ENCODE measurements around the gene ZAP70. TPM values are rescaled to one million over a fixed set of nuclear protein-coding genes. Genes with fewer than 3 reads are reported as not detected.
A peak's percentile ranks its signal among the peaks of the same experiment; 100 is the strongest.
"Not testable (repeated sequence)": the region's sequence is repeated elsewhere in the genome, so short reads cannot be mapped to it uniquely, and the experiment has no call there.

The ZAP70 gene
- total RNA-seq, 1 donor from 2014 or later: 1.7 TPM

DNA sequence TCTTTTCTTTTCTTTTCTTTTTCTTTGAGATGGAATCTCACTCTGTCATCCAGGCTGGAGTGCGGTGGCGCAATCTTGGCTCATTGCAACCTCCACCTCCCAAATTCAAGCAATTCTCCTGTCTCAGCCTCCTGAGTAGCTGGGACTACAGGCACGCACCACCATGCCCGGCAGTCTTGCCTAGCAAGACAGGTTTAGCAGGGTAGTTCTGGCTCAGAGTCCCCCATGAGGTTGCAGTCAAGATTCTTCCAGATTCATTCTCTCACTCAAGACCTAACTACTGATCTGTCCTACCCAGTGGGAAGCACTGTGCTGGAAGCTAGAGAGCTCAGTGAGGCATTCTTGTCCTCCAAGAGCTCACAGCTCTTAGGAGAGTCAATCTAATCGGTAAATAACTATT is 17.6 kb upstream of the ZAP70 start:
- ATAC-seq: no peak
- intact Hi-C loops (cut with micrococcal nuclease): loop anchor here (10.0 kb wide), 1 partner anchor 101 kb away; no protein-coding TSS in a partner anchor

DNA sequence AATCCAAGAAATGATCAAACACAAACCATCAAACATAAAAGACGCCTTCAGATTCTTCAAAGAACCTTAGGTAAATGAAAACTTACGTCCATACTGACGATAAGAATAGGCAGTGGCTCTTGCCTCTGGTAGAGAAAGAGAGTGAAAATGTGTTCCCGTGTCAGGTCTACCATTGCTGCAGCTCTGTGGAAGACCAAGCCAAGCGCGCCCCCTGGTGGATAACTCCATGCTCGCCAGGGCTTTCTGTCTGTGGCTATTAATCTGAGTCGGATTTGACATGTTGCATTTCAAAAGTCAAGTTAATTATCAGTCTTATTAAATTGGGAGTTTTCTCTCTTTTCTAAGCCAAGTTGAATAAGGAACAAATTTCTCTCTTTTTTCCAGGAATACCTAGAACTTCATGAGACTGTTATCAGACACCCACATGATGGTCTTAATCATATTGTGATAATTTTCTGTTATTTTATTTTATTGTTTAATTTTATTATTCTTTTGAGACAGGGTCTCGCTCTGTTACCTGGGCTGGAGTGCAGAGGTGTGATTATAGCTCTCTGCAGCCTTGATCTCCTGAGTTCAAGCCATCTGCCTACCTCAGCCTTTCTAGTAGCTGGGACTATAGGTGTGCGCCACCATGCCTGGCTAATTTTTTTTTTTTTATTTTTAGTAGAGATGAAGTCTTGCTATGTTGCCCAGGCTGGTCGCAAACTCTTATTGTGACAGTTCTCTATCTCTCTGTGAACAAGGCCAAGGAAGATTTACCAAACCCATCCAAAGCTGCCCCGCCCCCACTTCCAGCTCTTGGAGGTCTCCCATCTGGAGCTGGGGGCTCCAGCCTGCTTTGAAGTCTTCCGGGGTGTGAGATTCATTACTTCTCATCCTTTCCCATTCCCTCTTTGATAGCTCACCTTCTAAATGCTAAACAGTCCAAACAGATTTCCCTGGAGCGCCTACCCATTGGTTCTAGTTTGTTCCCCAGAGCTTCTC is 15.8 kb upstream of the ZAP70 start:
- DNase-seq (peak; percentile 95), ATAC-seq (peak; percentile 93)
- intact Hi-C loops (cut with micrococcal nuclease): loop anchor here (10.0 kb wide), 1 partner anchor 103 kb away; no protein-coding TSS in a partner anchor

More for the DNA sequence above, 17.6 kb upstream of the ZAP70 start:
- DNase-seq: no peak

DNA sequence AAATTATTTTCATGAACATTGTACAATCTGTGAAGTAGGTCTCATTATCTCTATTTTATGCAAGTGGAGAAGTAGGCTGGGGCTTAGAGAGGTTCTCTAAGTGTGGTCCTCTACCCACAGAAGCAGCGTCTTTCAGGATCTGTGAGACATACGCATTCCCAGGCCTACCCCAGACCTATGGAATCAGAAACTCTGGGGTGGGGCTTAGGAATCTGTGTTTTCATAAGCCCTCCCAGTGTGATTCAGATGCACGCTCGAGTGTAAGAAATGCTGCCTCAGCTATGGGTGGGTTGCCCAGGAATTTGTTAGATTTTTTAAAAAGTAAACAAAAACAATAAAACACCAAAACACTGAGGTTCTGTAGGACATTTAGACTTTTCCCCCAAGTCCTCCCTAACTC is 14.8 kb upstream of the ZAP70 start:
- intact Hi-C loops (cut with micrococcal nuclease): loop anchor here (10.0 kb wide), 1 partner anchor 104 kb away; no protein-coding TSS in a partner anchor
- ATAC-seq: no peak

DNA sequence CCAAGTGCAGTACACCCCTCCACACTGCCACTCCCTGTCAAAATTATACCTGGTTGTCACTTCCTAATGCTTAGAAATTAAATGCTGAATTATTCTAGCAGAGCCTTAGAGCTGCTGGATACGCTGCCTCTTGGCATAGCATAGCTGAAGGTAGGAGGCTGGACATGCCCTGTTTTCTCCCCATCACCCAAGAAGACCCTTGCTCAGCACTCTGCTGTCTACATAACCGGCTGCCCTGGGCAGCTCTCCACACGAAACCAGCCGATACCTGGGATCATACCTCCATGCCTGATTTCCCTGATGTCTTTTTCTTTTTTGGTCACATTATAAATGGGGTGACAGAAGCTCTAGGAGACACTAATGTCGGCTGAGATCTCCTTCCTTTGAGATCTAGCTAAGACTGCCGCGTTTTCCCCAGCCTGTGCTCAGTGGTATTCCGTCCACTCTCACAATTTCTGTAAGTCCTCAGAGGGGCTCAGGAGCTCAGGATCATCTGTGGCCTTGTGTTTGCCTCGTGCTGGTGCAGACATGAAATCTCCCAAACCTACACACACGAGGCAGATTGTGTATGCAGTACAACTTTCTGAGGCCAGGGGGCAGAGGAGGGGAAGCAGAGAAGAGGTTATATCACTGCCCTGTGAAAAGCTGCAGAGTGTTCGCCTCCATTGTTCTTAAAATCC is 13.5 kb upstream of the ZAP70 start:
- ATAC-seq: peak; percentile 79
- intact Hi-C loops (cut with micrococcal nuclease): loop anchor here (10.0 kb wide), 1 partner anchor 105 kb away; no protein-coding TSS in a partner anchor
- DNase-seq: no peak

More for the DNA sequence above, 14.8 kb upstream of the ZAP70 start:
- DNase-seq: no peak

DNA sequence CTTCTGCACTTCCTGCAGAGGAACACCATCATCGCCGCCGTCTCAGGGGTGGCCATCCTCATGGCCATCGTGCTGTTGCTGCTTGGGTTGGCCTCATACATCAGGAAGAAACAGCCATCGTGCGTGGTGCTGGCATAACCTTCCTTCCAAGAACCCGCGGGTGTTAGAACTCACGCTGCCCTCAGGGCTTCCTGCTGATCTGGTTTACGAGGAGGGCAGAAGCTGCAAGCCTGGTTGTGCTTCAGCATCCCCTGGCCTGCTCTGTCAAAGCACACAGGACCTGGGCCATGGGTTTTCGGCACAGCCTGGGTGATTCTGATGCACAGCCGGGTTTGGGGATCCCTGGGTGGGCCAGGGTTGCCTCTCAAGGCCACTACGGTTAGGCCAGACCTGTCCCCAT is 12.2 kb upstream of the ZAP70 start:
- intact Hi-C loops (cut with micrococcal nuclease): no loop called here
- ATAC-seq (no peak), DNase-seq (no peak)

DNA sequence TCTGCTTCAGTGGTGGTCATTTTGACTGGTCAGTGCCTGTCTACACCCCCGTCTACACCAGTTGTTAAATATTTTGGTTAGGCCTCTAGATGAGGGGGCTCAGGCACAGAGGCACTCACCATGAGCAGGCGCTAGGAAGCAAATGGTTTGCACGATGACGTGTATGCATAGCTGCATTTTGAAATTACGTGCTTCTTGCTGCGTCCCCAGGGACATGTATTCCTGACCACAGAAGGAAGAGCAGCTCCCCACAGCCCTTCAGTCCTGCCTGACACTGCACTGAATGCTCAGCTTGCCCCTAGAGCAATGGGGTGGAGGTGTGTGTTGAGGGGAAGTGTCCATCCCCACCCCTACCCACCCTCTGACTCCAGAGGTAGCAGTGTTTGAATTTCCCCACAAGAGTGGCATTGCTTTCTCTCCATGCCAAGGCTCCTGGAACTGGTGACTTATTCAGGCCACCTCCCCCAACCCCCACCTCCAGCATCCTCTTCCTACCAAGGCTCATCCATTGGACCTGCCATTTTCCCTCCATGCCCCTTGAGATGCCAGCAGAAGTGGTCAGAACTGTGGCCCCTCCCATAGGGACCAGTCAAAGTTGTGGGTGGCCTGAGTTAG is 11.4 kb upstream of the ZAP70 start:
- DNase-seq (no peak), ATAC-seq (no peak)
- intact Hi-C loops (cut with micrococcal nuclease): no loop called here

DNA sequence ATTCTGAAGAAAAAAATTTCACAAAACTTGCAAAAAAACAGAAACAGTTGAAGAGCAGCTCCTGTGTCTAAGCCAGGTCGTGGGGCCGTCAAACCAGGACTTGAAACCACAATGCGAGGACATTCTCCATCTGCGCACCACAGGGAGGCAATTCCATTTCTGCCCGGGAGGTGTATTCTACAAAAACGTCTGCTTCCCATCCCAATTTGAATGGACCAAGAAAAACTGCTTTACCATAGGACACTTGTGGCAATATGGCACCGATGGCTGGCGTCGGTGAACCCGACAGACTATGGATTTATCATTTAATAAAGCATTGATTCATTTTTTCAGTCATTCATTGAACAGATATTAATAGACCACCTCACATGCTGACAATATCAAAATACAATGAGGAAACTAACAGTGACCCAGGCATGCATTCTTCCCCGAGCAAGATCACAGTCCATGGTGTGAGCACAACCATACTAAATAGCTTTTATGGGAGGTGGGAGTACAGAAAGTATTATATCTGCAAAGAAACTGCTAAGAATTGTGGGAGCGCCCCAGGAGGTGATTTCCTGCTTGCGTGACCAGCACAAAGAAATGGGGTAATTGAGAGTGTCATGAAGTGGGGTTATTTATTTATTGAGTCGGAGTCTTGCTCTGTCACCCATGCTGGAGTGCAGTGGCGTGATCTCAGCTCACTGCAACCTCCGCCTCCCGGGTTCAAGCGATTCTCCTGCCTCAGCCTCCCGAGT is 10.5 kb upstream of the ZAP70 start:
- no peak for DNase-seq
- intact Hi-C loops (cut with micrococcal nuclease): no loop called here
- ATAC-seq: no peak

DNA sequence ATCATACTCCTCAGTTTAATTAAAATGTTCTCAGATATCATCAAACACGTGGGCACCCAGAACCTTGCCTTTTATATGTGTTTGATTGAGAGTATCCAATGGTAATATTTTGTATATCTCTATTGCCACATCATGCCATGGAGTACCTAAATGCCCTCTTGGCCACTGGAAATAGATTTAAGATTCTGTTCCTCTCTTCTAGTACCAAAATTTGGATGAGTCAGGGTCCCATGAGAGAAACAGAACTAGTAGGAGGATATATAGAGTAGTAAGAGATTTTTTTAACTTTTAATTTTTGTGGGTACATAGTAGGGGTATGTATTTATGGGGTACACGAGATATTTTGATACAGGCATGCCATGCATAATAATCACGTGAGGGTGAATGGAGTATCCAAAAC is 9.6 kb upstream of the ZAP70 start:
- no peak for DNase-seq
- ATAC-seq: no peak
- intact Hi-C loops (cut with micrococcal nuclease): no loop called here

DNA sequence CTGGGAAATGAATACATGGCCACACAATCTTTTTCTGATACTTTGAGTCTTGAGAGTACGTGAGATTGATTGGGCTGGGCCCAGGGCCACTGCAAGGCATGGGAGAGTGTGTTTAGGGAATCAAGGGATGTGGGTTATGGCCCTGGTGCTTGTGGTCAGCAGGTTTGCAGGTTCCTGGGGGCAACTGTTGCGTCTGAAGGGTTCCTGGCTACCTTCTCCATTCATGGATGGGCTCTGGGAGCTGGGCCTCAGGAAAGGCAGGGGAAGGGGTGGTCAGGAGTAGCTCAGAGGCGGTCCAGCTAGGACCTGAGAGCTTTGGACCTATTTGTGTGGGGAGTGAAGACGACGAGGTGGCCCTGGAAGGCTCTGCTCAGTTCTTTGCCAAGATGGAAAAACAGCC is 8.4 kb upstream of the ZAP70 start:
- DNase-seq: no peak
- intact Hi-C loops (cut with micrococcal nuclease): no loop called here
- ATAC-seq: no peak

DNA sequence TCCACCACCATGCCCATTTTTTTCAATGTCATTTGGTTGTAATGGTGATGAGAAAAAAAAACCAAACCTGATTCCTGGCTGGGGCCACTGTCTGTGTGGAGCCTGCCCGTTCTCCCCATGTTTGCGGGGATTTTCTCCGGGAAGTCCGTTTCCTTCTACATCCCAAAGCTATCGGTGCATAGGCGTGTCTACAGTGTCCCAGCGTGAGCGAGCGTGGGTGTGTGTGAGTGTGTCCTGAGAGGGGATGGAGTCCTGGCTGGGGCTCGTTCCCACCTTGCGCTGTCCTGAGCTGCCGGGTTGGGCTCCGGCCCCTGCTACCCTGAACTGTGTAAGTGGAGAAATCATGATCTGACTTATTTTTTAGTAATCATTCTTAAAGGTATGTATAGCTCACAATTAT is 7.3 kb upstream of the ZAP70 start:
- DNase-seq: no peak
- ATAC-seq: no peak
- intact Hi-C loops (cut with micrococcal nuclease): no loop called here

DNA sequence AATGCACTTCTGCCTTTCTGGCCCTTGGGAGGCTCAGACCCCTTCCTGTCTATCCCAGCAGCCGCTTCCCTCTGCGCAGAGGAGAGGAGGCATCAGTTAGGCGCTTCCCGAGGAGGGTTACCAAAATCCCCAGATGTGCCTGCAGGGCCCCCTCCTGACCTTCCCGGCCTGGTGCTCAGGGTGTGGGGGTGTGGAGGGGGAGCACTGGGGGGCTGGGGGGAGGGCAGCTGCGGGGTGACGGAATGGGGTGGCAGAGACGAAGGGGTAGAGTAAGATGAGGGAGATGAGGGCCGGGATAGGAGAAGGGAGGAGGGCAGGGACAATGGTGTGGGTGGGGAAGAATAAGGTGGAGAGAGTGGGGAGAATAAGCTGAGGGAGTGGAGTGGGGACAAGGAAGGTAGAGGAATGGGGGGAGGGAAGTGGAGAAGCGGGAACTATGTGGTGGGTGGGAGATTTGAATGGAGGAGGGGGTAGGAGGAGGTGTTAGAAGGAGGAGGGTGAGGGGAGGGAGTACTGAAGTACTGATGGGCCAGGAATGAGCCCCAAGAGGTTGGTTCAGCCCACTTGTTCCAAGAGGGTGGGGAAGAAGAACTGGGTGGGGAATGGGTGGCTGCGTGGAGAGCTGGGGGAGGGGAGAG is 6.5 kb upstream of the ZAP70 start:
- ATAC-seq: no peak
- intact Hi-C loops (cut with micrococcal nuclease): no loop called here
- no peak for DNase-seq

DNA sequence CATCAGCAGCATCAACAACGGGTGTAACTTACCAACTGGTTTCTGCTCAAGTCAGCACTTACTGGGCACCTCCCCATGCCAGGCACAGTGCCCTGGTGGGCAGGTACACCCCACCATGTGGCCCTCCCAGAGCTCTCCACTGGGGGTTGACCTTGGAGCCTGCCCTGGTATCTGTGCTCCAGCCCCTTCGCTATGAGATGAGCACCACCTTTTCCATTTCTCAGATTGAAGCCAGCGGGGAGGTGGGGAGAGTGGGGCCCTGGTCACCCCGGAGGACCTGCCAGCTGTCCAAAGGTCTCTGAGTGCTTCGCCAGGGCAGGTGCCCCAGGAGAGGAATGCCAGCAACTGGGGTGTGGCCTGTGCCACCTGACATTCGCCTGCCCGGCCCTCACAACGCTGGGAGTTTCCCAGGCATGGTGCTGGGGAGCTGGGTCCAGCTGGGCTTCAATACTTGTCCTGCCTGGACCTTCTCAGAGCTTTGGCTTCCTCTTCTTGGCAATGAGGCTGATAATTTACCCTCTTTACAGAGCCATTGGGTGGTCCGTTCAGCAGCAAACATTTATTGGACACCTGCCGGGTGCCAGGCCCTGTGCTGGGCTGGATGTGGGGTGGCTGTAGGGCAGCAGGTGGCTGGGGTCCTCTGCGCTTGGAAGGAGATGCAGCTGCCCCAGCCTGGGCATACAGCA is 5.9 kb upstream of the ZAP70 start:
- intact Hi-C loops (cut with micrococcal nuclease): no loop called here

DNA sequence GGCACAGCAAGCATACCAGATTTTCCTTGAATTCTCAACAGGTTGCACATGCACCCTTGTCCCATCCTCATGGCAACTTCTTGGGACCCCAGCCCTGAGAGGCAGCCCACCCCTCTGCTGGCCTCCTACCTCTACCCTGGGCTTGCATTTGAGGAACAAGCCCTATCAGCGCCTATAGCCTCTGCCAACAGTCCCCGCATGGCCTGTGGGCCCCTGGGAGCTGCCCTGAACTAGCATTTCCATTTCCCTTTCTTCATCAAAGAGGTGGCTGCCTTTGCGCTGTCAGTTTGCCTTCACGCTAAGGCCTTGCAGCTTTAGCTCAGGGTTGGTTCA is 5.4 kb upstream of the ZAP70 start:
- intact Hi-C loops (cut with micrococcal nuclease): no loop called here

More for the DNA sequence above, 5.9 kb upstream of the ZAP70 start:
- no peak for DNase-seq
- no peak for ATAC-seq

DNA sequence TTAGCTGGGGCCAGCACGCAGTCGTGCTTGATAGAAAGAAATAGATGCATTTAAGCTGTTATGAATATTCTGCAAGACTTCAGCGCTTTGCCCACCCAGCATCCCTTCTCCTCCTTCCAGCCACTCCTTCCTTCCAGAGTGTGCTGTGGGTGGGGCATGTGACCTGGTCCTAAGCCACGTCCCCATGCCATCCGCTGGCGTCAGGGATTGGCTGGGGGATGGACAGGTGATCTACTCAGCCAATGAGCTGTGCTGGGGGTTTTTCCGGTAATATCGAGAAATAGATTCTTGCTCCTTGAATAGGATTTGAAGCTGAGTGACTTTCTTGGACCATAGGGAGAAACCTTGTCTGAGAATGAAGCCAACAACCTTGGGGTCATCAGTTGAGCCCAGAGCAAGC is 4.8 kb upstream of the ZAP70 start:
- no peak for ATAC-seq
- intact Hi-C loops (cut with micrococcal nuclease): no loop called here

More for the DNA sequence above, 5.4 kb upstream of the ZAP70 start:
- DNase-seq (no peak), ATAC-seq (no peak)

DNA sequence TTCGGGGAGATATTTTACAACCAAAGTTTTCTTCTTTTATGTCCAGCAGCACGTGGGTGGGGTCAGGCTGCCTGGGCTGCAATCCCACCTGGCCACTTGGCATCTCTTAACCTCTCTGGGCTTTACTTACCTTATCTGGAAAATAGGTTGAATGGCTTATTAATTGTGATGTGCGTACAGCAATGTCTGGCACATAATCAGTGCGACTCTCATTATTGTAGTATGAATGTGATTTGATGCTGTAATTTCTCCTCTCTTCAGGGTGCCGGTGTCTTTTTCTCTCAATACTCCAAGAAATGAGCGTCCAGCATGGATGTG is 2.0 kb upstream of the ZAP70 start:
- intact Hi-C loops (cut with micrococcal nuclease): no loop called here
- DNase-seq (no peak), ATAC-seq (no peak)

More for the DNA sequence above, 4.8 kb upstream of the ZAP70 start:
- no peak for DNase-seq

DNA sequence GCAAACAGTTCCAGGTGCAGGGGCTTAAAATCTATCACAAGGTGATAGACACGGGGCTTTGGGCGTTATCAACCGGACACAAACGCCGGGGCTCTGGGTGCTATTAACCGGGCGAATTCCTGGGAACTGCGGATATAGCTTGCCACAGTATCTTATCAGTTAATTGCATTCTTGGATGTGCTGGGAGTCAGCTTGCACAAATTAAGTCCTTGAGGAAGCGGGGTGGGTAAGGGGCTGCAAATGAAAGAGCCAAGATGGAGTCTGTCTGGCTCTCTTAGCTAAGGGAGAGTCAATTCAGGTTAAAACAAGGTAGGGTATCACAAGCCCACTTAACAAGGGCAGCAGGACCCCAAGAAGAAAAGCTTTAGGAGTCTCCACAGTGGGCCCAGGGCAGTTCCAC is 1.2 kb upstream of the ZAP70 start:
- ATAC-seq; intact Hi-C loops (cut with micrococcal nuclease); DNase-seq: not testable (repeated sequence)

DNA sequence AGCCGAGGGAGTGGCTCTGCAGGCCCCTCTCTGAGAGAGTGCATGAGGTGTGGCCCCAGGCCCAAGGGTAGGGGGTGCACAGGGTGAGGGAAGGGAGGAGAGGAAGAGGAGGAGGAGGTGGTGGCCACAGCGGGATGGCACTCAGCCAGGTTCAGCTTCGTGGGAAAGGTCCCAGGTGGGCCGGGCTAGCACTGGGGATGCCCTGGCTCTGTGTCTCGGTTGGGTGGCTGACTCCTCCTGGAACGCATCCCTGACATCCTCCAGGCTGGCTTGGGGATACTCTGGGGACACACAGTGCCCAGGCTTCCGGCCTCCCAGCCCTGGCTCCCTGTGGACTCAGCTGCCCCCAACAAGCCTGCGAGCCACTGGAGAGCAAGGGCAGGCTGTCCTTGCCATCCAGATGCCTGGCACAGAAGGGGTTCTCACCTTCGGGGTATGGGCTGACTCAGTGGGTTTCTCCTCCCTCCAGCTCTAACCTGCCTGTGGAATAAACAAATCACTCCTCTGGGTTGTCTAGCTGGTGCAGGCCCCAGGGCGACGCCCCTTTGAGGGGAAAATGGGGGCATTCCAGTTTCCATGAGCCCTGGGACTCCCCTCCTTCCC is 582 bp upstream of the ZAP70 start:
- ATAC-seq (no peak), DNase-seq (no peak)
- intact Hi-C loops (cut with micrococcal nuclease): no loop called here
